ENCODE measurements around the gene RALGAPA2. TPM values are rescaled to one million over a fixed set of nuclear protein-coding genes. Genes with fewer than 3 reads are reported as not detected.

Gene RALGAPA2
- total and polyA plus RNA-seq, 8 donors = 34.5 to 79.8 (median 43.1) TPM

DNA sequence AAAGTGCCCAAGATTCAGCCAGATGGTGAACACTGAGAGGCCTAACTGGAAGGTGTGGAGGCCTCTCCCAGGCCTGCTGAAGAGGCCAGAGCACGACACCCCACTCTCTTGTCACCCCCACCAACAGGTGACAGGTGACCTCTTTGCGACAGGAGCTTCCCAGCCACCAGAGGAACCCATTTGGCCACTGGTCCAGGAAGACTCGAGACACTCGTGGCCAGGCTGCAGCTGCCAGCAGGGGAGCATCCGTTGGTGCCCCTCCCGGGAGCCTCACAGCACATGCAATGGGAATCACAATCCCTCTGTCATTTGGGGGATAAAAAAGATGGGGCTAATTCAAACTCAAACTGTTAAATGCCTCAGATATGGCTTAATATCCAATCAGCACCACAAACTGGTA is 181.2 kb downstream of the RALGAPA2 start:
- intact Hi-C loops (cut with DNase I) = no loop called here
- Histone ChIP-seq H3K4me1 (no peaks in the 10 kb centered on the region), H3K27ac (no peak overlapping the region), H3K27me3 (no peaks in the 10 kb centered on the region), H3K4me3 (no peak overlapping the region), H3K36me3 (peaks cover 0 to 72% of the 10 kb centered on the region in 2 donors), H3K9me3 (no peaks in the 10 kb centered on the region)
- DNase-seq (no peak), ATAC-seq (no peak)
- TF ChIP-seq, protein P1, sequence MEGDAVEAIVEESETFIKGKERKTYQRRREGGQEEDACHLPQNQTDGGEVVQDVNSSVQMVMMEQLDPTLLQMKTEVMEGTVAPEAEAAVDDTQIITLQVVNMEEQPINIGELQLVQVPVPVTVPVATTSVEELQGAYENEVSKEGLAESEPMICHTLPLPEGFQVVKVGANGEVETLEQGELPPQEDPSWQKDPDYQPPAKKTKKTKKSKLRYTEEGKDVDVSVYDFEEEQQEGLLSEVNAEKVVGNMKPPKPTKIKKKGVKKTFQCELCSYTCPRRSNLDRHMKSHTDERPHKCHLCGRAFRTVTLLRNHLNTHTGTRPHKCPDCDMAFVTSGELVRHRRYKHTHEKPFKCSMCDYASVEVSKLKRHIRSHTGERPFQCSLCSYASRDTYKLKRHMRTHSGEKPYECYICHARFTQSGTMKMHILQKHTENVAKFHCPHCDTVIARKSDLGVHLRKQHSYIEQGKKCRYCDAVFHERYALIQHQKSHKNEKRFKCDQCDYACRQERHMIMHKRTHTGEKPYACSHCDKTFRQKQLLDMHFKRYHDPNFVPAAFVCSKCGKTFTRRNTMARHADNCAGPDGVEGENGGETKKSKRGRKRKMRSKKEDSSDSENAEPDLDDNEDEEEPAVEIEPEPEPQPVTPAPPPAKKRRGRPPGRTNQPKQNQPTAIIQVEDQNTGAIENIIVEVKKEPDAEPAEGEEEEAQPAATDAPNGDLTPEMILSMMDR (IDR thresholded peaks at IDR 0.05) = no peak

DNA sequence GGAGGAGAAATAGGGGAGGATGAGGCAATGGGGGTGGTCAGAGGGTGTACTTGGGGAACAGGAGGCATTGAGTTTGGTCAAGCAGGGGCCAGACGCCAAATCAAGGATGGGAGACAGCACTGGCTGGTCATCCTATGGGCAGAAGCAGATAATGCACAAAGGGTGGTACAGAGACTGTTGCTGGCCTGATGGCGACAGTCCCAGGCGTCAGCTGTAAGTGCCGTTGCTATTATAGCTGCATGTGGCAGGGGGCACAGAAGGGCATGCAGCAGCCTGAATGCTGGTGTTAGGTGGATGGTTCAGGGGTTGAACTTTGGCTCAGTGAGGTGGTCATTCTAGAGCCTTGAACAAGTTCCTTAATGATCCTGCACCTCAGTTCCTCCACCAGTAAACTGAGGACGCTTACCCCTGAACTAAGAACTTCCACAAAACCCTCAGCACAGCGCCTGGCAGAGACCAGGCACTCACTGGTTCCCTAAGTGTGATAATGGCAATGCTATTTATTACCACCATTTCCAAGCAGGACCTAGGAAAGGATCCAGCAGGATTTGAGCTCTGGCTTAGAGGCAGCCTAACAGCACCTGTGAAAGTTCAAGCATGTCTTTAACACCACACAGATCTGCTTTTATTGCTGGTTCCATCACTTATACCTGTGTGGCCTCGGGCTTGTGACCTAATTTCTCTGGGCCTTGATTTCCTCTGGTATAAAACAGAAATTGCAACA is 181.9 kb downstream of the RALGAPA2 start:
- Histone ChIP-seq H3K4me1 (no peaks in the 10 kb centered on the region), H3K27ac (no peak overlapping the region), H3K9me3 (no peaks in the 10 kb centered on the region), H3K36me3 (peaks cover 0 to 74% of the 10 kb centered on the region in 2 donors), H3K27me3 (no peaks in the 10 kb centered on the region), H3K4me3 (no peak overlapping the region)
- TF ChIP-seq, protein P1 (IDR thresholded peaks at IDR 0.05) = no peak
- no peak for ATAC-seq
- intact Hi-C loops (cut with DNase I) = no loop called here
- DNase-seq = no peak

DNA sequence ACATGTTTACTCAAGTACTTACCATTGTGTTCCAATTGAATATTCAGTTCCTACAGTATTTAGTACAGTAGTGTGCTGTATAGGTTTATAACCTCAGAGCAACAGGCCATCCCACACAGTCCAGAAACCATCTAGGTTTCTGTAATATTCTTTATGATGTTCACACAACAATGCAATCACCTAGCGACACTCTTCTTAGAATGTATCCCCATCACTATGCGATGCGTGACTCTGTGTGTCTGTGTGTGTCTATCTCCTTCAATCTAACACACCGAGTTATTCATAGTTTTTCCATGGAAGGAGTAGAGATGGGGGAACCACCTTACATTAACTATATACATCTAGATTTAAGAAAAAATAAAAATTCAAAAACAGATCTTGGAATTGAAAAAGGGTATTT is 182.8 kb downstream of the RALGAPA2 start:
- peaks cover 0 to 74% of the 10 kb centered on the region in 2 donors for H3K36me3 ChIP-seq
- ATAC-seq = no peak
- TF ChIP-seq, protein P1 (IDR thresholded peaks at IDR 0.05) = no peak
- intact Hi-C loops (cut with DNase I) = loop anchor here in 1 of 2 donors (2.0 kb wide), 1 partner anchor 15 kb away; no protein-coding TSS in a partner anchor
- no peak overlapping the region for H3K4me3 ChIP-seq
- no peaks in the 10 kb centered on the region for H3K4me1 ChIP-seq
- H3K9me3 ChIP-seq = no peaks in the 10 kb centered on the region
- no peaks in the 10 kb centered on the region for H3K27me3 ChIP-seq
- H3K27ac ChIP-seq = no peak overlapping the region
- DNase-seq = no peak

DNA sequence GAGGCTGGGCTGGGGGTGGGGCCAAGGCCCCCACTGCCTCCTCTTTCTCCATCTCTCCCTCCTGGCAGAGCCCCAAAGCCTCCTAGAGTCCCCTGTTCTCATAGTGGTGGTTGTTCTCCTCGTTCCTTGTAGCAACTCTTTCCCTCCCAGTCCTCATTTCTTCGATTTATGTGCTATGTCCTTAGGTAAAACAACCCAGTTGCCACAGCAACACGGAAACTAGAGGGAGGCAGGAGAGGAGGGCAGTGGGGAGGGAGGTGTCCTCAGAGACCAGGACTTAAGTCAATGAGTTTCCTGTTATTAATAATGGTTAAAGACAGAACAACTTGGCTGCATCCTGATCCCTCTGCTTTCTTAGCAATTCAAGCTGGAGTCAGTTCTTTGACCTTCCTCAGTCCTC is 183.6 kb downstream of the RALGAPA2 start:
- no peak for ATAC-seq
- no peak for DNase-seq
- Histone ChIP-seq H3K9me3 (no peaks in the 10 kb centered on the region), H3K36me3 (peaks cover 0 to 80% of the 10 kb centered on the region in 2 donors), H3K27ac (no peak overlapping the region), H3K4me3 (no peak overlapping the region), H3K4me1 (no peaks in the 10 kb centered on the region), H3K27me3 (no peaks in the 10 kb centered on the region)
- intact Hi-C loops (cut with DNase I) = loop anchor here in 1 of 2 donors (2.0 kb wide), 1 partner anchor 16 kb away; no protein-coding TSS in a partner anchor
- TF ChIP-seq, protein P1 (IDR thresholded peaks at IDR 0.05) = no peak

DNA sequence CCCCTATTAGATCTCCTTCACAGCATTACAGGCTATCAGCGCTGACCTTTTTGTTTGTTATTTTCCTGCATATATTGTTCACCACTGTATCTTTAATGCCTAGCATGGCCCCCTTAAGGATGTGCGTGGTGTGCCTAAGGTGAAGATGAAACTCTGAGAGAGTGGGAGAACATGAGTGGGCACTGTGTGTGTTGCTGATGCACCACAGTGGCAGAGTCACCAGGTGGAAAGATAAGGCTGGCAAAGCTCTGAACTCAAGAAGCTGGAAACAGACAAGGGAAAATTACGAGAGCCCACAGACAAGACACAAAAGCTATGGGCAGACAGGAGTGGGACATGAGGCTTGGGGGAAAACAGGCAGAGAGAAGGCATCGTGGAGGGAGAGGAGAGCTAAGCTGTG is 184.8 kb downstream of the RALGAPA2 start:
- DNase-seq (no peak), ATAC-seq (no peak)
- Histone ChIP-seq H3K36me3 (peaks cover 0 to 88% of the 10 kb centered on the region in 2 donors), H3K9me3 (no peaks in the 10 kb centered on the region), H3K27ac (no peak overlapping the region), H3K4me1 (no peaks in the 10 kb centered on the region), H3K4me3 (no peak overlapping the region), H3K27me3 (no peaks in the 10 kb centered on the region)
- TF ChIP-seq, protein P1 (IDR thresholded peaks at IDR 0.05) = no peak
- intact Hi-C loops (cut with DNase I) = loop anchor here in 1 of 2 donors (2.0 kb wide), 1 partner anchor 17 kb away; no protein-coding TSS in a partner anchor
